A673 (cell line): ENCODE results near the gene FAM241A.

Experiments
- EZH2 ChIP-seq: fragments of 200-600 bp; sonication (generic); IDR thresholded peaks from 2 replicates; pipeline ENCODE4 v1.6.1; 2017; ENCODE audit warnings: borderline replicate concordance, low read depth, mild to moderate bottlenecking, mixed read lengths, antibody characterized with exemption, low read length; ENCODE audit not compliant: poor library complexity, severe bottlenecking
- TF ChIP-seq, protein P1 (sequence below): fragments of 300-800, 200-600 bp; sonication (generic); conservative IDR thresholded peaks from 2 replicates; pipeline ENCODE4 v1.5.1; 2017; ENCODE audit warnings: low read depth, mild to moderate bottlenecking, antibody characterized with exemption, low read length, moderate library complexity, mixed read lengths

DNA sequence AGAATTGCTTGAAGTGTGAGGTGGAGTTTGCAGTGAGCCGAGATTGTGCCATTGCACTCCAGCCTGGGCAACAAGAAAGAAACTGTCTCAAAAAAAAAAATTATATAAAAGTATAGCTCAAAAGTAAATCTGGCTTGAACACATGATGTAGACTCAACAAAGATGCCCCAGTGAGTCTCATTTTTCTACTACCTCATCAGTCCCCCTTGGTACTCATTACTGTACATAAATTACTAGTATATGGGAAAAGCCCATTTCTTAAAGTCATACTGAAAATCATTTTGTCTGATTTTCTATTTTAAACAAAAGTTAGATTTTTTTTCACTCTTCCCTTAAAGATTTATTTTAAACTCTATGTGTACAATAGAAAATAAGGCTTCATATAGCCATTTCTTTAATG lies 39.2 kb downstream of the FAM241A start:
- TF ChIP-seq, protein P1, sequence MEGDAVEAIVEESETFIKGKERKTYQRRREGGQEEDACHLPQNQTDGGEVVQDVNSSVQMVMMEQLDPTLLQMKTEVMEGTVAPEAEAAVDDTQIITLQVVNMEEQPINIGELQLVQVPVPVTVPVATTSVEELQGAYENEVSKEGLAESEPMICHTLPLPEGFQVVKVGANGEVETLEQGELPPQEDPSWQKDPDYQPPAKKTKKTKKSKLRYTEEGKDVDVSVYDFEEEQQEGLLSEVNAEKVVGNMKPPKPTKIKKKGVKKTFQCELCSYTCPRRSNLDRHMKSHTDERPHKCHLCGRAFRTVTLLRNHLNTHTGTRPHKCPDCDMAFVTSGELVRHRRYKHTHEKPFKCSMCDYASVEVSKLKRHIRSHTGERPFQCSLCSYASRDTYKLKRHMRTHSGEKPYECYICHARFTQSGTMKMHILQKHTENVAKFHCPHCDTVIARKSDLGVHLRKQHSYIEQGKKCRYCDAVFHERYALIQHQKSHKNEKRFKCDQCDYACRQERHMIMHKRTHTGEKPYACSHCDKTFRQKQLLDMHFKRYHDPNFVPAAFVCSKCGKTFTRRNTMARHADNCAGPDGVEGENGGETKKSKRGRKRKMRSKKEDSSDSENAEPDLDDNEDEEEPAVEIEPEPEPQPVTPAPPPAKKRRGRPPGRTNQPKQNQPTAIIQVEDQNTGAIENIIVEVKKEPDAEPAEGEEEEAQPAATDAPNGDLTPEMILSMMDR, result no peak
- no peak for TF ChIP-seq EZH2
